ENCODE data around the gene TAOK1.

The TAOK1 gene

DNA sequence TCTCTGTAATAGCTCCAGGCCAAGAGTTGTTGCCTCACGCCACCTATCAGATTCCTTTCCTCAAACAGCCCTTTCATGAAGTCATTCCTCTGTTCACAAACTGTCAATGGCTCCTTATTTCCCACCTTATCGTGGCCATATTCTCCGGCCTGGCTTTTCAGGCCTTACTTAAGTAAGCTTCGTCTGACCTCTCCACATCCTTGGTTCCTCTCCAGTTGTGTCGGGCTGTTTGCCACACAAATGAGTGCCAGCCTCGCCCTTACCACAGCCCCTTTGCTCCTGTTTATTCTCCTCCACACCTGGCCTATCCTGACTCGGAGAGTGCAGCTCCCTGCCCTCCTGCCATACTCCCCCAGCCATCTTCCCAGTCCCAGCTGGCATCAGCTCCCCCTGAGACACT, 180.4 kb downstream of the TAOK1 start:
- H3K27me3 ChIP-seq (ENCODE audit: insufficient read depth, low read length, poor library complexity, severe bottlenecking): no peaks in the 10 kb centered on the region
- peaks cover 13% of the 10 kb centered on the region for H3K4me1 ChIP-seq (ENCODE audit: insufficient read depth, low read length, poor library complexity, severe bottlenecking)
- no peak overlapping the region for H3K4me2 ChIP-seq (ENCODE audit: low read depth, low read length, poor library complexity, severe bottlenecking)

DNA sequence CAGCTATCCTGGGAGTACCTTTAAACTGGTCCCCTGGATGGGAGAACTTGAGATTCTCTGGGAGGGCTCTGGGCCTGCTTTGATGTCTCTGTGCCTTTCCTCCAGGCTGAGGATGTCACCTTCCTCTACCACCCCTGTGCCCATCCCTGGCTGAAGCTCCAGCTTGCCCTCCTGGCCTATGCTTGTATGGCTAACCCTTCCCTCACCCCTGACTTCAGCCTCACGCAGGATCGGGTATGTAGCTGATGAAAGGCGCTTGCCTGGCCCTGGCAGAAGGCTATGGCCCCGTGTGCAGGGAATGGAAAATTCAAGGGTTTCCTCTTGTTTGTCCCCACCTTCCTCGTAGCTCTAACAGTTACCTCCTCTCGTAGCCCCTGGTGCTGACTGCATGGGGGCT, 181.3 kb downstream of the TAOK1 start:
- H3K9ac ChIP-seq (ENCODE audit: low read depth, low read length, poor library complexity, severe bottlenecking): no peak overlapping the region
- peaks cover 25% of the 10 kb centered on the region; the same call in 1 of the 2 replicates for H3K36me3 ChIP-seq (ENCODE audit: insufficient read depth, low read length)
- H3K4me1 ChIP-seq (ENCODE audit: insufficient read depth, low read length, poor library complexity, severe bottlenecking): peaks cover 8% of the 10 kb centered on the region
- H3K9me2 ChIP-seq (replicated peaks; ENCODE audit: low read depth, low read length): no peaks in the 10 kb centered on the region
- TF ChIP-seq, protein P1, sequence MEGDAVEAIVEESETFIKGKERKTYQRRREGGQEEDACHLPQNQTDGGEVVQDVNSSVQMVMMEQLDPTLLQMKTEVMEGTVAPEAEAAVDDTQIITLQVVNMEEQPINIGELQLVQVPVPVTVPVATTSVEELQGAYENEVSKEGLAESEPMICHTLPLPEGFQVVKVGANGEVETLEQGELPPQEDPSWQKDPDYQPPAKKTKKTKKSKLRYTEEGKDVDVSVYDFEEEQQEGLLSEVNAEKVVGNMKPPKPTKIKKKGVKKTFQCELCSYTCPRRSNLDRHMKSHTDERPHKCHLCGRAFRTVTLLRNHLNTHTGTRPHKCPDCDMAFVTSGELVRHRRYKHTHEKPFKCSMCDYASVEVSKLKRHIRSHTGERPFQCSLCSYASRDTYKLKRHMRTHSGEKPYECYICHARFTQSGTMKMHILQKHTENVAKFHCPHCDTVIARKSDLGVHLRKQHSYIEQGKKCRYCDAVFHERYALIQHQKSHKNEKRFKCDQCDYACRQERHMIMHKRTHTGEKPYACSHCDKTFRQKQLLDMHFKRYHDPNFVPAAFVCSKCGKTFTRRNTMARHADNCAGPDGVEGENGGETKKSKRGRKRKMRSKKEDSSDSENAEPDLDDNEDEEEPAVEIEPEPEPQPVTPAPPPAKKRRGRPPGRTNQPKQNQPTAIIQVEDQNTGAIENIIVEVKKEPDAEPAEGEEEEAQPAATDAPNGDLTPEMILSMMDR (conservative IDR thresholded peaks at IDR 0.05; ENCODE audit: low read length): no peak
- no peak for TF ChIP-seq EZH2phosphoT487 (IDR thresholded peaks at IDR 0.05; ENCODE audit: borderline replicate concordance)
- H3K4me3 ChIP-seq (ENCODE audit: low read length, poor library complexity, severe bottlenecking): no peak overlapping the region
- no peak overlapping the region for H2AFZ ChIP-seq (ENCODE audit: low read length)
- peaks cover 6% of the 10 kb centered on the region; the same call in 1 of the 2 replicates for H3K79me2 ChIP-seq (ENCODE audit: insufficient read depth, low read length)
- no peaks in the 10 kb centered on the region for H3K27me3 ChIP-seq (ENCODE audit: insufficient read depth, low read length, poor library complexity, severe bottlenecking)
- peaks cover 10% of the 10 kb centered on the region for H4K20me1 ChIP-seq (ENCODE audit: insufficient read depth, low read length, poor library complexity, severe bottlenecking)
- H3K9me3 ChIP-seq (ENCODE audit: insufficient read depth, low read depth, low read length): no peaks in the 10 kb centered on the region
- no peak overlapping the region for H3K4me2 ChIP-seq (ENCODE audit: low read depth, low read length, poor library complexity, severe bottlenecking)
- H3F3A ChIP-seq (ENCODE audit: low read depth): 0 out of 2 replicates have a peak, but pooled peaks cover 3% of the 10 kb centered on the region

More for the DNA sequence above, 180.4 kb downstream of the TAOK1 start:
- 0 out of 2 replicates have a peak, but pooled peaks cover 3% of the 10 kb centered on the region for H3F3A ChIP-seq (ENCODE audit: low read depth)
- no peak overlapping the region for H3K4me3 ChIP-seq (ENCODE audit: low read length, poor library complexity, severe bottlenecking)
- no peaks in the 10 kb centered on the region for H3K9me3 ChIP-seq (ENCODE audit: insufficient read depth, low read depth, low read length)
- no peaks in the 10 kb centered on the region for H3K9me2 ChIP-seq (replicated peaks; ENCODE audit: low read depth, low read length)
- peaks cover 10% of the 10 kb centered on the region for H4K20me1 ChIP-seq (ENCODE audit: insufficient read depth, low read length, poor library complexity, severe bottlenecking)
- peaks cover 11% of the 10 kb centered on the region; the same call in 1 of the 2 replicates for H3K79me2 ChIP-seq (ENCODE audit: insufficient read depth, low read length)
- H3K9ac ChIP-seq (ENCODE audit: low read depth, low read length, poor library complexity, severe bottlenecking): no peak overlapping the region
- TF ChIP-seq EZH2phosphoT487 (IDR thresholded peaks at IDR 0.05; ENCODE audit: borderline replicate concordance): no peak
- TF ChIP-seq, protein P1 (conservative IDR thresholded peaks at IDR 0.05; ENCODE audit: low read length): no peak
- no peak overlapping the region for H2AFZ ChIP-seq (ENCODE audit: low read length)
- peaks cover 16% of the 10 kb centered on the region; the same call in 1 of the 2 replicates for H3K36me3 ChIP-seq (ENCODE audit: insufficient read depth, low read length)

DNA sequence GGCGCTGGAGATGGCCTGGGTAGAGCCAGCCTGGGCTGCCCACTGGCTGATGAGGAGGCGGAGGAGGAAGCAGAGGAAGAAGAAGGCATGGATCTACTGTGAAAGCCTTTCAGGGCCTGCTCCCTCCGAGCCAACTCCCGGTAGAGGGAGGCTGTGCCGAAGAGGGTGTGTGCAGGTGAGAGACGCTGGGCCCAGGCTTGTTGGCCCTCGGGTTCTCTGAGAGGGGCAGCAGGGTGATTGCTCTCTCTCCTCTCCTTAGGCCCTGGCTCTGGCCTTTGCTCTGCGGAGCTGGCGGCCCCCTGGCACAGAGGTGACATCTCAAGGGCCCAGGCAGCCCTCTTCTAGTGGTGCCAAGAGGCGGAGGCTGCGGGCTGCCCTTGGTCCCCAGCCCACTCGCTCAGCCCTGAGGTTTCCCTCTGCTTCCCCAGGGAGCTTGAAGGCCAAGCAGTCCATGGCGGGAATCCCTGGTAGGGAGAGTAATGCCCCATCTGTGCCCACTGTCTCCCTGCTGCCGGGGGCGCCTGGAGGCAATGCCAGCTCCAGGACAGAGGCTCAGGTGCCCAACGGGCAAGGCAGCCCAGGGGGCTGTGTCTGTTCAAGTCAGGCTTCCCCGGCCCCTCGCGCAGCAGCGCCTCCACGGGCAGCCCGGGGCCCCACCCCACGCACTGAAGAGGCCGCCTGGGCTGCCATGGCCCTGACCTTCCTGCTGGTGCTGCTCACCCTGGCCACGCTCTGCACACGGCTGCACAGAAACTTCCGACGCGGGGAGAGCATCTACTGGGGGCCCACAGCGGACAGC, 181.9 kb downstream of the TAOK1 start:
- no peak overlapping the region for H3K4me3 ChIP-seq (ENCODE audit: low read length, poor library complexity, severe bottlenecking)
- H3F3A ChIP-seq (ENCODE audit: low read depth): 0 out of 2 replicates have a peak, but pooled peaks cover 3% of the 10 kb centered on the region
- H2AFZ ChIP-seq (ENCODE audit: low read length): no peak overlapping the region
- H4K20me1 ChIP-seq (ENCODE audit: insufficient read depth, low read length, poor library complexity, severe bottlenecking): peaks cover 10% of the 10 kb centered on the region
- no peaks in the 10 kb centered on the region for H3K9me2 ChIP-seq (replicated peaks; ENCODE audit: low read depth, low read length)
- H3K79me2 ChIP-seq (ENCODE audit: insufficient read depth, low read length): peaks cover 6% of the 10 kb centered on the region; the same call in 1 of the 2 replicates
- peaks cover 31% of the 10 kb centered on the region; the same call in 1 of the 2 replicates for H3K36me3 ChIP-seq (ENCODE audit: insufficient read depth, low read length)
- H3K27me3 ChIP-seq (ENCODE audit: insufficient read depth, low read length, poor library complexity, severe bottlenecking): no peaks in the 10 kb centered on the region
- TF ChIP-seq, protein P1 (conservative IDR thresholded peaks at IDR 0.05; ENCODE audit: low read length): no peak
- TF ChIP-seq EZH2phosphoT487 (IDR thresholded peaks at IDR 0.05; ENCODE audit: borderline replicate concordance): no peak
- no peak overlapping the region for H3K9ac ChIP-seq (ENCODE audit: low read depth, low read length, poor library complexity, severe bottlenecking)
- H3K9me3 ChIP-seq (ENCODE audit: insufficient read depth, low read depth, low read length): no peaks in the 10 kb centered on the region
- H3K4me1 ChIP-seq (ENCODE audit: insufficient read depth, low read length, poor library complexity, severe bottlenecking): peaks cover 6% of the 10 kb centered on the region
- H3K4me2 ChIP-seq (ENCODE audit: low read depth, low read length, poor library complexity, severe bottlenecking): no peak overlapping the region
